OCI-LY1 (cell line): ENCODE measurements around the gene SLC24A3.

Experiments used
- EZH2 ChIP-seq: fragments of 200-600 bp; sonication (generic), shearing (Covaris generic); IDR thresholded peaks from 2 replicates; pipeline ENCODE4 v1.8.0; 2017; ENCODE audit warnings: borderline replicate concordance, mixed run types, mild to moderate bottlenecking, antibody characterized with exemption, low read length, moderate library complexity, mixed read lengths
- TF ChIP-seq, protein P1 (sequence below): fragments of 200-600 bp; sonication (generic), shearing (Covaris generic); IDR thresholded peaks from 2 replicates; pipeline ENCODE4 v1.5.1; 2017; ENCODE audit warnings: mild to moderate bottlenecking, antibody characterized with exemption, low read length, moderate library complexity, mixed read lengths

DNA sequence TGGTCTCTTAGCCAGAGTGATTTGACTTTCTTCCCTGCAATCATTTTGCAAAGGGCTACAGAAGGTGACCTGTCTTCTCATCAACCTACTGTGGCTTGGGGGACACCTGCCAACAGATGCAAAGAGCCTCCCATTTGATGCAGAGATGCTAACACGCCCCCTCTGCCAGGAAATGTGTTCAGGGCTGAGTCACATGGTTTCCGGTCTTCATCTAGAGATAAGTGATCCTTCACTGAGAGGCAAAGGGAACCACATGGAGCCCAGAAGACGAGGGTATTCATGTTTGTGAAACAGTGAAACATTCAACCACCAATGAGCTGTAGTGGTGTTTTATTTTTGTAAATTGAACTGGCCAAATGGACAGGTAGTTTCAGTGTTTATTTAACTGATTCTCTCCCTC is 436.6 kb downstream of the SLC24A3 start:
- TF ChIP-seq, protein P1, sequence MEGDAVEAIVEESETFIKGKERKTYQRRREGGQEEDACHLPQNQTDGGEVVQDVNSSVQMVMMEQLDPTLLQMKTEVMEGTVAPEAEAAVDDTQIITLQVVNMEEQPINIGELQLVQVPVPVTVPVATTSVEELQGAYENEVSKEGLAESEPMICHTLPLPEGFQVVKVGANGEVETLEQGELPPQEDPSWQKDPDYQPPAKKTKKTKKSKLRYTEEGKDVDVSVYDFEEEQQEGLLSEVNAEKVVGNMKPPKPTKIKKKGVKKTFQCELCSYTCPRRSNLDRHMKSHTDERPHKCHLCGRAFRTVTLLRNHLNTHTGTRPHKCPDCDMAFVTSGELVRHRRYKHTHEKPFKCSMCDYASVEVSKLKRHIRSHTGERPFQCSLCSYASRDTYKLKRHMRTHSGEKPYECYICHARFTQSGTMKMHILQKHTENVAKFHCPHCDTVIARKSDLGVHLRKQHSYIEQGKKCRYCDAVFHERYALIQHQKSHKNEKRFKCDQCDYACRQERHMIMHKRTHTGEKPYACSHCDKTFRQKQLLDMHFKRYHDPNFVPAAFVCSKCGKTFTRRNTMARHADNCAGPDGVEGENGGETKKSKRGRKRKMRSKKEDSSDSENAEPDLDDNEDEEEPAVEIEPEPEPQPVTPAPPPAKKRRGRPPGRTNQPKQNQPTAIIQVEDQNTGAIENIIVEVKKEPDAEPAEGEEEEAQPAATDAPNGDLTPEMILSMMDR = no peak
- no peak for TF ChIP-seq EZH2
